WI38 (cell line): ENCODE measurements around the gene MALAT1.
A peak's percentile ranks its signal among the peaks of the same experiment; 100 is the strongest.

Experiments used
- H3K4me3 ChIP-seq: 2 replicates; pipeline ENCODE4 v1.5.1; 2011; ENCODE audit warnings: low read depth, mild to moderate bottlenecking, control low read depth, low read length
- CTCF ChIP-seq: IDR thresholded peaks from 2 replicates; pipeline ENCODE4 v1.5.1; 2012; ENCODE audit warnings: low read depth, mild to moderate bottlenecking, control low read depth, low read length

The MALAT1 gene

GRCh38 chr11:65498727-65498976 is 193 bp upstream of the MALAT1 start:
- no peak for TF ChIP-seq CTCF

GRCh38 chr11:65499713-65500386 is 1.0 kb downstream of the MALAT1 start:
- H3K4me3 ChIP-seq, result peak overlapping the region; percentile 98
- TF ChIP-seq CTCF, result no peak

More at GRCh38 chr11:65498727-65498976, 193 bp upstream of the MALAT1 start:
- H3K4me3 ChIP-seq, result peak overlapping the region; percentile 98

GRCh38 chr11:65500387-65501185 is 1.7 kb downstream of the MALAT1 start:
- peak overlapping the region; percentile 98 for H3K4me3 ChIP-seq
- no peak for TF ChIP-seq CTCF

GRCh38 chr11:65501186-65501471 is 2.3 kb downstream of the MALAT1 start:
- TF ChIP-seq CTCF, result no peak
- H3K4me3 ChIP-seq, result peak overlapping the region; percentile 98

GRCh38 chr11:65501472-65502273 is 2.8 kb downstream of the MALAT1 start:
- TF ChIP-seq CTCF, result no peak
- peak overlapping the region; percentile 98 for H3K4me3 ChIP-seq

- TF ChIP-seq CTCF, result no peak
- peak overlapping the region; percentile 98 for H3K4me3 ChIP-seq
These were observed 3.4 kb downstream of the MALAT1 start for GRCh38 chr11:65502274-65502554.
